ENCODE data around the gene MTMR1. TPM values are rescaled to one million over a fixed set of nuclear protein-coding genes. Genes with fewer than 3 reads are reported as not detected.
A peak's percentile ranks its signal among the peaks of the same experiment; 100 is the strongest.

The MTMR1 gene
- total RNA-seq, 1 experiment from 2014 or later = 6.0 TPM

DNA sequence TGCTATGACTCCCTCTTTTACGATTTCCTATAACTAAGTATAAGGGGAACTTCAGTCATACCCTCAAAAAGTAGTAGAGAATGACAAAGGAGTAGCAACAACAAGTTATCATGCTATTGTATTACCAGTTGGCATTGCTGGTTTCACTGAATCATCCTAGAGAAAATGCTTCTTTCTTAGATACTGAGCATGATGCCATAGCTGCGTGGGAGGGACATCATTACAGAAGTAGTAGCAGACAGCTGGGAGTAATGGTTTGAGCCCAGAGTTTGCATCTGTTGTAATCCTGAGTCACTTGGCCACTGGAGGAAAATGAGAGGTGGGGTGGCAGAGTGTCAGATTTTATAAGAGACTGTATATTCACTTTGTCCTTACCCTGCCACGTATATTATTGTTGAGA, 38.6 kb downstream of the MTMR1 start:
- Histone ChIP-seq H3K27me3 (no peaks in the 10 kb centered on the region), H3K9me3 (no peaks in the 10 kb centered on the region), H3K36me3 (peaks cover 2% of the 10 kb centered on the region), H3K4me3 (no peak overlapping the region)
- DNase-seq = peak; percentile 87

DNA sequence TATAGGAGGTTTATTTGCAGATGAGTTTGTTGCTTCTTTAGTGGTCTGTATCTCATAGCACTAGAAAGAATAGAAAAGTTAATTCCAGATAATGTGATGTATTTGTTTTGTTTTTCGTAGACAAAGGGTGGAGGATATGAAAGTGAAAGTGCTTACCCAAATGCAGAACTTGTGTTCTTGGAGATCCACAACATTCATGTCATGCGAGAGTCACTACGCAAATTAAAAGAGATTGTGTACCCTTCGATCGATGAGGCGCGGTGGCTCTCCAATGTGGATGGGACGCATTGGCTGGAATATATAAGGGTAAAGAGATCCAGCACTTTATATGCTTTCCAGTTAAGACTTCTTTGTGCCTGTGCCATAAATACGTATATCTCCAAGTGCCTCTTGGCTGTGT, 43.3 kb downstream of the MTMR1 start:
- no peaks in the 10 kb centered on the region for H3K9me3 ChIP-seq
- no peak overlapping the region for H3K4me3 ChIP-seq
- DNase-seq = no peak
- peaks cover 3% of the 10 kb centered on the region for H3K36me3 ChIP-seq
- H3K27me3 ChIP-seq = no peaks in the 10 kb centered on the region

DNA sequence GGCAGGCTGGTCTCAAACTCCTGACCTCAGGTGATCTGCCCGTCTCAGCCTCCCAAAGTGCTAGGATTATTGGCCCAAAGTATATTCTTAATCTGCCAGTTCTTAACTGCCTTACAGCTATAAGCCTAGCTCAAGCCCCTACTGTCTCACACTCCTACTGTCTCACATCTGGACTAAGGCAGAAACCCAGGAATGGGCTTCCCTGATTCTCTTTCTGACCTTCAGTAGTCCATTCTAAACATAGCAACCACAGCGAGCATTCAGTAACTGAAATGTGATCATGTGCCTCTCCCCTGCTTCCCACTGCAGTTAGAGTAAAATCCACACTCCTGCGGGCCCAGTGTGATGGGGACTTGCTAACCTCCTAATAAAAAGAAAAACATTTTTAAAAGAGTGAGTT, 58.9 kb downstream of the MTMR1 start:
- no peaks in the 10 kb centered on the region for H3K9me3 ChIP-seq
- no peak overlapping the region for H3K4me3 ChIP-seq
- no peaks in the 10 kb centered on the region for H3K36me3 ChIP-seq
- no peak for DNase-seq
- no peaks in the 10 kb centered on the region for H3K27me3 ChIP-seq

DNA sequence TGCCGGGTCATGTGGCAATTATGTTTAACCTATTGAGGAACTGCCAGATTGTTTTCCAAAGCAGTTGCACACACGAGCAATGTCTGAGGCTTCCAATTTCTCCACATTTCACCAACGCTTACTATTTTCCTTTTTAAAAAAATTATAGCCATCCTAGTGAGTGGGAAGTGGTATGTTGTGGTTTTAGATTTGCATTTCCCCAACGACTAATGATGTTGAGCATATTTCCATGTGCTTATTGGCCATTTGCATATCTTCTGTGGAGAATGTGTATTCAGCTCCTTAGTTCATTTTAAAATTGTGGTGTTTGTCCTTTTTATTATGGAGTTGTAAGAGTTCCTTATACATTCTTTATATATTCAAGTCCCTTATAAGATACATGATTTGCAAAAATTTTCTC, 60.2 kb downstream of the MTMR1 start:
- Histone ChIP-seq H3K36me3 (no peaks in the 10 kb centered on the region), H3K4me3 (no peak overlapping the region), H3K9me3 (no peaks in the 10 kb centered on the region), H3K27me3 (no peaks in the 10 kb centered on the region)
- DNase-seq = no peak

DNA sequence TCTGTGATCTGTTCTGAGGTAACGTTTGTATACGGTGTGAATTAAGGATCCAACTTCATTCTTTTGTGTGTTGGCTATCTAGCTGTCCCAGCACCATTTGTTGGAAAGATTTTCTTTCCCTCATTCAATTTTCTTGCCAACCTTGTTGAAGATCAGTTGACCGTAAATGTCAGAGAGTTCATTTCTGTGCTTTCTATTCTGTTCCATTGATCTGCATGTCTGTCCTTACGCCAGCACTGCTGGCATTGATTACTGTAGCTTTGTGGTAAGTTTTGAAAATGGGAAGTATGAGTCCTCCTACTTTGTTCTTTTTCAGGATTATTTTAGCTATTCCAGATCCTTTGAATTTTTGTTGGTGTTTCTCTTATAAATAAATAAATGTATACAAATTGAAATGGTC, 60.8 kb downstream of the MTMR1 start:
- Histone ChIP-seq H3K27me3 (no peaks in the 10 kb centered on the region), H3K36me3 (no peaks in the 10 kb centered on the region)
- DNase-seq = no peak

DNA sequence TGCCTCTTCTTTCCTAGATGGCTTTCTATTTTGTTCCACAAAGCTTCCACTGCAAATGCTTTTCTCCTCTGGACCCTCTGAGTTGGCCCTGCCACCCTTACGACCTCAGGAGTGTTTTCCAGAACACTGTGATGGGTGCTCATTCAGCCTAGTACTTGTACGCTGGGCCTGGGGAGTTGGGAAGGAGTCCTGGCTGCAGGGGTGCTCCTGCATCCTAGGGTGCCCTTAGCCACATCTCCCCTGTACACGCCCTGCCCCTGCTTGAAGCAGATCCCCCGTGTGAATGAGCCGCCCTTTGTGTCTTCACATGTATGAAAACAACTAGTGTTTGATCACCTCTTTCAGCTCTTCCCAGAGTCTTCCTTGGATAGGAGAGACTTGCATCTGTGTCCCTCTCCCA, 64.2 kb downstream of the MTMR1 start:
- Histone ChIP-seq H3K4me3 (no peak overlapping the region), H3K27me3 (no peaks in the 10 kb centered on the region), H3K36me3 (no peaks in the 10 kb centered on the region), H3K9me3 (no peaks in the 10 kb centered on the region)
- no peak for DNase-seq

More for the DNA sequence above, 60.8 kb downstream of the MTMR1 start:
- H3K9me3 ChIP-seq = no peaks in the 10 kb centered on the region
- H3K4me3 ChIP-seq = no peak overlapping the region

DNA sequence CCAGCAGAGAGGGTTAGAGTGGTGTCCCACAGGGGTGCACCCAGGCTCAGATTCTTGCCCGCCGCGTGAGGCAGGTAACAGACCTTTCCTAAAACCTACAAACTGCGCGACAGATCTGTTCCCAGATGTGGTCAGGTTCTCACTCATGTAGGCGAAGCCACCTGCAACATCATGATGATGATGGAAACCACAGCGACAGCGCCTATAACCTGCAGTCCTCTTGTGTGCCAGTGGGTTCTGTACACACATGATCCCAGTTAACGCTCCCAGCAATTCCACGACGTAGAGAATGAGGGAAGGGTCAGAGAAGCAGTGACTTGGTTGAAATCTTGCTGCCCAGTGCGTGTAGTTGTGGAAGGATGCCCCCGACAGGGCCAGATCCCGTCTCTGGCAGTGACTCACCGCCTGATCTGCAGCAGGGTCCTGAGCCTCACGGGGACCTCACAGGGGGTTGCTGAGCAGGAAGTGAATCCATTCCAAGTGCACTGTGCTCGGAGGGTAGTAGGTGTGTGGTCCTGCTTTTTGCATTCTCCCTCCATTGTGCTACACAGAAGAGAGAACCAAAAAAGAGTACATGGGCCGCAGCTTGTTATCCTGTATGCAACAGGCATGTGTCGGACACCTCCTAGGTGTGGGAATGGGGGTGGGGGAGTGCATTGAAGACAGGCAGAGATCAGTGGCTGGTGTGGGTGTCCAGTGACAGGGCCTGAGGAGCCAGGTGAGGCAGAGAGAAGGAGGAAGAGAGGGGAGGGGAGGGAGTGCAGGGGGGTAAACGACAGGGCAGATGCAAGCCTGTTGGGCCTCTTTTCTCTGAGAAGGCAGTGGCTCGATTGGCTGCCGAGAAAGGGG, 66.6 kb downstream of the MTMR1 start:
- Histone ChIP-seq H3K4me3 (no peak overlapping the region), H3K36me3 (no peaks in the 10 kb centered on the region), H3K27me3 (no peaks in the 10 kb centered on the region), H3K9me3 (no peaks in the 10 kb centered on the region)
- no peak for DNase-seq

DNA sequence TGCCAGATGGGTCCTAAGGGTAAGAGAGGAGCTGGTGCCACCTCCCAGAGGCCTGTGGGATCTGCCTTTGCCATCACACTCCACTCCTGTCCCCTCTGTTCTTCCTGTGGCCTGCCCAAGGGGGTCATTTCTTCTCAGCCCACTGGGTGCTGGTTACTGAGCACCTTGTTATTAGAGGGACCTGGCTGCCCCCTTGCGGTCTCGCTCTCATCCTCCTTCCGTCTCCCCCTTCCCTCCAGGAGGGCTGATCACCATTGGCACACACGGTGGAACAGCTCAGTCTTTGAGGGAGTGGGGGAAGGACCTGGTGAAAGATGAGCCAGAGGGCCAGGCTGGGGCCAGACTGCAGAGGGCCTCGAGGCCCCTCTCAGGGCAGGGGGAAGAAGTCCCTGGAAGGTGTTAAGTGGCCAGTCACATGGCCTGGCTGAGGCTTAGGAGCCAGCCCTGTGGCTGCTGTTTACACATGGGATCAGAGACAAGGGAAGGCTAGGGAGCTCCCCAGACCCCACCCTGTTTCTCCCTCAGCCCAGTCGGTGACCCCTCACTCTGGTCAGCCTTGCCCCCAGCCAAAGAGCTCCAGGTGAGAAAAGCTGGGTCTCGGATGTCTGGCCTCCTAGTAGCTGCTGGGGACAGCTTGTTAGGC, 68.1 kb downstream of the MTMR1 start:
- no peak for DNase-seq
- Histone ChIP-seq H3K36me3 (no peaks in the 10 kb centered on the region), H3K27me3 (no peaks in the 10 kb centered on the region), H3K4me3 (no peak overlapping the region), H3K9me3 (no peaks in the 10 kb centered on the region)

DNA sequence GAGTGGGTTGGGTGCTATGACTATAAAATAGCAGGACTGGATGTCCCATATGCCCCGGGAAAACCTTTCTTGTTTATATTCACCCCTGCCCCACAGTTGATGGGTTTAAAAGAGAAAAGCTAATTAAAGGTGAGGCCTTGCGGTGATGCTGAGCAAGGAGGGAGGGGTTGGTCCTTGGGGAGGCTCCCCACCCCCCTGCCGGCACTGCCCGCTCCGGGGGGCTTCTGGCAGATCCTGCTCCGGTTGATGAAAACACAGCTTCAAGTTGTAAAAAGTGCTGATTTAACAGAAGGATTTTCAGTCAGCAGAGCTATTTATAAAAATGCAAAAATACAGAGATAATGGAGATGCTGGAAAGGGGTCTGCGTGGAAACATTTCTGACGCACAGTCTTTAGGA, 68.6 kb downstream of the MTMR1 start:
- no peak for DNase-seq
- Histone ChIP-seq H3K36me3 (no peaks in the 10 kb centered on the region), H3K9me3 (no peaks in the 10 kb centered on the region), H3K4me3 (no peak overlapping the region), H3K27me3 (no peaks in the 10 kb centered on the region)

DNA sequence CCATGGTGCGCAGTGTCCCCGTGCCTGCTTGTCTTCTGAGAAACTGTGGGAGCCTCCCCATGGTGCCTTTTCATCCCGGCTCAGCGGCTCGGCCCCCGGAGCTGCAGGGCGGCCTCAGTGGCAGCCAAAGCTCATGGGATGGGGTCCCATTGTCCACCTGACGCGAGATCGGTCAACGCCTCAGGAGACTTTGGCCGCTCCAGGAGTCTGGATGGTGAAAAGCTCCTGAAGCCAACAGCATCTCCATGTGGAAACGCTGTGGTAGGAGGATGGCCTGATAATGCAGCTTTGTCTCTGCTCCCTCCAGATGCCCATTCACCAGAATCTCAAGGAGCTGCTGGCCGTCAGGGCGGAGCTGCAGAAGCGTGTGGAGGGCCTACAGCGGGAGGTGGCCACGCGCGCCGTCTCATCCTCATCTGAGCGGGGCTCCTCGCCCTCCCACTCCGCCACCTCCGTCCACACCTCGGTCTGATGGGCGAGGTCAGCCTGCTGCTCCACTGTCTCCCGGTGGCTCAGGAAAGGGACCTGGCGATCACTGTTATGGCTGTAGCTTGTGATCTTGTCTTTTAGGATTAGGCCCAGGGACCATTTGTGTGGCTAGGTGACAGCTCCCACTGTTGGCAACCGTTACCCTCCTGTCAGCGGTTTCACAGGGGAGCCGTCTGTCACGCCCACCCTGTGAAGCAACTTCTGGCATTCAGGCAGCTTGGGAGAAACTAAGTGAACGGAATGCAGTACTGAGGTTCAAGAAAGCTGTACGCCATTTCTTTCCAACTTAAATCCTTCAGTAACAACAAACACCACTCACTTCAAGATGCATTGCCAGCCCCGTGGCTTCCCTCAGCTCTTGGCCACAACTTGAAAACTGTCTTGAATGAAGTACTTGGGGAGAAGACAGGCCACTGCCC, 69.3 kb downstream of the MTMR1 start:
- no peaks in the 10 kb centered on the region for H3K27me3 ChIP-seq
- no peak overlapping the region for H3K4me3 ChIP-seq
- H3K9me3 ChIP-seq = no peaks in the 10 kb centered on the region
- DNase-seq = no peak
- H3K36me3 ChIP-seq = no peaks in the 10 kb centered on the region

DNA sequence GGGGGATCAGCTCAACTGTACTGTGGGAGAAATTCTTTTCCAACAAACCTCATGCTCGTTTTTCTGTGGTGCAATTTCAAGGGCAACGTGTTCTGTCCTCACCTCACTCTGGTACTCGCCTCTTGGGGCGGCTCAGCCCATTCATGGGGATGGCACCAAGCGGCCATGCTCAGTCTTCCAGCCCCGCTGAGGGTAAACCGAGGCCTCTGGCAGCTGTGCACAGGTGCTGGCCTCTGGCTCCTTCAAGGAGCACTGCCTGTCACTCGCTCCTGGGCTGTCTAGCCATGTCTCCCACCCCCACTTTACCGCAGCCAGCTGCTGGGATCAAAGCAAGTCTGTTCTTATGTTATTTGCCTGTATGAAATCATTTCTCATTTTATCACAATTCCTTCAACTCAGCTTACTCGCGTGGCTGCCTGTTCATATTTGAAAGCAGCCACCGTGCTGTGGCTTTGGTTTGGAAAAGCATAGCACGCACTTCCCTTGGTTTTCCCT, 70.2 kb downstream of the MTMR1 start:
- DNase-seq = no peak
- H3K27me3 ChIP-seq = no peaks in the 10 kb centered on the region
- no peaks in the 10 kb centered on the region for H3K9me3 ChIP-seq
- no peaks in the 10 kb centered on the region for H3K36me3 ChIP-seq
- no peak overlapping the region for H3K4me3 ChIP-seq

DNA sequence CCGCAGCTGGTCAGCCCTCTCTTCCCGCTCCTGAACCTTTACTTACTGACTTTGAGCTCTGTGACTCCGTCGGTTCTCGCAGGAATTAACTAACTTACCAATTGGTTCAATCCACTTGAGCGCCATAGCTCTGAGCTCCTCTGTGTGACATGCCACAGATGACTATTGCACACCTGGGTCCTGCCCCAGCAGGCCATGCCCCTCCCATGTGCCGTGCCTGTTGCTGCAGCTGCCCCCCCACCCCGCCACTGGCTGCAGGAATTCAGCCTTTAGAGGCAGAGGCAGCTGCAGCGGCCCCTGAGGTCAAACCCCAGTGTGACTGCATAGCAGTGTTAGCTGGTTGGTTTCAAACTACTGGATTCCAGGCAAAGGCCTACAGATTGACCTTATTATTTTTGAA, 70.6 kb downstream of the MTMR1 start:
- Histone ChIP-seq H3K9me3 (no peaks in the 10 kb centered on the region), H3K4me3 (no peak overlapping the region), H3K36me3 (no peaks in the 10 kb centered on the region), H3K27me3 (no peaks in the 10 kb centered on the region)
- no peak for DNase-seq

DNA sequence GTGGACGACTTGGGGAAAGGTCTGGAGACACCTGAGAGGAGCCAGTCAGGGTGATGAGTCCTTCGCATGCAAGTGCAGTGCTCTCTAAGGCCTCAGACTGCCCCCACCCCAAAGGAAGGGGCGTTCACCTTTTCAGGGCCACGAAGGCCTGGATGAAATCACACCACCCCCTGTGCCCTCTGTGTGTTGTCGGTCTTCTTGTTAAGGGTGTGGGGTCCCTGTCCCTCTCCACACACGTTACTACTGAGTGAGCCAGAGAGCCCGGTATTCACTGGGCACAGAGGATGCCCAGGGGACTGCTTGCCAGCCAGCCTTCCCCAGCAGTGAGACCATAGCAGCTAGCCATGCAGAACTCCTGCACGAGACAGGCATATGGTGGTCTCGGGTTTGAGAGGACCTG, 72.0 kb downstream of the MTMR1 start:
- no peaks in the 10 kb centered on the region for H3K9me3 ChIP-seq
- no peak for DNase-seq
- H3K36me3 ChIP-seq = no peaks in the 10 kb centered on the region
- no peaks in the 10 kb centered on the region for H3K27me3 ChIP-seq
- no peak overlapping the region for H3K4me3 ChIP-seq

DNA sequence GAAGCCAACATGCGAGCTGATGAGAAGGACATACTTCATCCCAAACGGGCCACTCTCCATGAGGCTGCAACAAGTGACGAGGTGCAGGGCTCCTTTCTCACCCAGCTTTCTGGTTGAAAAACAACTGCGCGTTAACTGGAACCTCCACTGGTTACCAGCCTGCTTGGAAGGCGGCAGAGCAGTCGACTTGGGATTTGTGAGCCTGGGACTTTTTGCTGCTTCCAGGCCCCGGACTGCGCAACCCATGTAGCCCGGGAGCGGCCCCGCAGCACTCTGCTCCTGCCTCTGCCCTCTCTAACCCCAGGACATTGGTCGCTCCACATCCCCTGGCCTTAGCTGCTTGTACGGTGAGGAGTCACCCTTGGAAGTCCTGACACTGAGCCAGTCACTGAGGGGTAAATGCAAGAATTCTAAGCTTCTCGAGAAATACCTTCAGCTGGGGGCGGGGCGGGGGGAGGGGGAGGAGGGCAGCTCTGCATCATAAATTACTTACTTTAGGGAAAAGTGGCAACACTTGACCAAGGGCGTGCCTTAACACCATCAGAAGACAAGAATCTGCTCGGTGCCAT, 72.7 kb downstream of the MTMR1 start:
- no peaks in the 10 kb centered on the region for H3K9me3 ChIP-seq
- H3K4me3 ChIP-seq = no peak overlapping the region
- DNase-seq = no peak
- H3K36me3 ChIP-seq = no peaks in the 10 kb centered on the region
- H3K27me3 ChIP-seq = no peaks in the 10 kb centered on the region

DNA sequence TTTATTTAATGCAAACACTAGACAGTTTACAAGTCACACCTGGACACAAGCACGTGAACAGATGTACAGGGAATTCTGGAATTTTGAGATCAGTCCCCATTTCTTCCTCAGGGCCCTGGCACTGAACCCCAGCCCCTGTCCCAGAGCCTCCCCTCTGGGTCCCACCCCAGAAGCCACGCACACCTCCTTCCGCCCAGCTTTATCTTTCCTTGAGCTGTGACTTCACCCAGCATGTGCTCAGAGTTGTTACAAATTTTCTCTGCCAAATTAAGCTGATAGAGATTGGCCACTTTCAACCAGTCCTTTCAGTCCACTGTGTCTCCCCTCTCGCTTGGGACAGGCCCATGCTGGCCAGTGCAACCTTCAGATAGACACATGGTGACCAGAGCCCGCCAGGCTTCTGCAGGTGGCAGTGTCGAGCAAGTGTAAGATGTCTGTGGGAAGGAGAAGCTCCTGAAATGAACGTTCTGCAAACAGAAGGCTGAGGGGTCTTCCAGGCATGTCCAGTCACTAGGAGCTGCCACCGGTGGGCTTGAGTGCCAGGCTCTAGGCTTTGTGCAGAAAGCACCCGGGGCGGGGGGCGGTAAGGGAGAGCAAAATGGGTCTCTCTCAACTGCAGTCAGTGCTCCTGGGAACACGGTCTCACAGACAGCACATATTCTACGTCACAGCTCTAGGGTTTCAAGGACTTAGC, 73.3 kb downstream of the MTMR1 start:
- DNase-seq = no peak
- Histone ChIP-seq H3K9me3 (no peaks in the 10 kb centered on the region), H3K4me3 (no peak overlapping the region), H3K36me3 (no peaks in the 10 kb centered on the region), H3K27me3 (no peaks in the 10 kb centered on the region)

DNA sequence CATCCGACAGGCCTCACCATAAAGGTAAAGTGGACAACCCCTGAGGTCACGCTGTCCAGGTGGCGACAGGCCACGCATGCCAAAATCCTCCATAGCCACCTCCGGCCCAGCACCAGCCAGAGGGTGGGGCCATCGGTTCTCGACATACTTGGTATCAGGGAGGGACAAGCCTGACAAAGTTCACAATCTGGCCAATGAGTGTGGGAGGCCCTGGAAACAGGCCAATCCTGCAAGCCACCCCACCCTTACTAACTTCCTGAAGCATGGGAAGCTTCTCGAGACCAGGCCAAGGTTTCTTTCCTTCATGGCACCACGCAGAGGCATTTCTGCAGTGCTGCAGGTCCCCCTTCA, 73.8 kb downstream of the MTMR1 start:
- no peak overlapping the region for H3K4me3 ChIP-seq
- no peaks in the 10 kb centered on the region for H3K27me3 ChIP-seq
- no peaks in the 10 kb centered on the region for H3K9me3 ChIP-seq
- no peak for DNase-seq
- H3K36me3 ChIP-seq = no peaks in the 10 kb centered on the region
